Esophagus muscularis mucosa (tissue), 4 donors: Measurements from ENCODE around the gene NOL8. TPM values are rescaled to one million over a fixed set of nuclear protein-coding genes. Genes with fewer than 3 reads are reported as not detected.

Source experiments
- DNase-seq: peaks from one replicate; pipeline ENCODE4 v3.0.0-alpha.2; 2017; ENCODE audit errors: extremely low spot score
- H3K27ac ChIP-seq, 4 donors: fragments of 200-600 bp; sonication (generic); replicated peaks in 1 of 4; 1 replicate in 3 of 4; 2 replicates in 1 of 4; pipeline ENCODE4 v1.5.1; 2016 to 2019; ENCODE audit warnings: mild to moderate bottlenecking in 1 of 4
- H3K27me3 ChIP-seq, 4 donors: fragments of 200-600 bp; sonication (generic); one replicate each; pipeline versions ENCODE4 v1.5.1 to v1.6.0; 2016 to 2019
- H3K36me3 ChIP-seq, 4 donors: fragments of 200-600 bp; sonication (generic); one replicate each; pipeline ENCODE4 v1.5.1; 2016 to 2019
- H3K4me1 ChIP-seq, 4 donors: fragments of 200-600 bp; sonication (generic); one replicate each; pipeline ENCODE4 v1.5.1; 2016 to 2019
- H3K4me3 ChIP-seq, 4 donors: fragments of 200-600 bp; sonication (generic); 1 replicate in 2 of 4; 2 replicates in 2 of 4; pipeline ENCODE4 v1.5.1; 2016 to 2019; ENCODE audit warnings: mild to moderate bottlenecking in 4 of 4, moderate library complexity in 1 of 4
- H3K9me3 ChIP-seq, 4 donors: fragments of 200-600 bp; sonication (generic); 1 replicate in 3 of 4; 2 replicates in 1 of 4; pipeline ENCODE4 v1.5.1; 2016 to 2019
- EP300 ChIP-seq: sonication (generic); formaldehyde crosslinking; IDR thresholded peaks from one replicate; pipeline ENCODE4 v1.6.1; 2017; ENCODE audit warnings: antibody characterized with exemption
- POLR2A ChIP-seq: fragments of 450-650 bp; IDR thresholded peaks from one replicate; pipeline ENCODE4 v1.6.1; 2017; ENCODE audit warnings: antibody characterized with exemption, moderate library complexity, mild to moderate bottlenecking, low read depth
- POLR2AphosphoS5 ChIP-seq, 2 donors: sonication (generic); formaldehyde crosslinking; IDR thresholded peaks; one replicate each; pipeline ENCODE4 v1.6.1; 2017; ENCODE audit warnings: antibody characterized with exemption in 2 of 2
- WGBS: methylation state at CpG from one replicate; pipeline ENCODE4 v1.1.5; 2018; 5-methylcytosine and 5-hydroxymethylcytosine counted together
- intact Hi-C: fragments of 100-400 bp; cut with DNase I; formaldehyde crosslinking; loops from one replicate; pipeline ENCODE4 v1.15.1; 2023
- total RNA-seq, 4 donors: library from RNA; depleted of rRNA; stranded (reverse); fragments of >200 nt; gene quantifications; one replicate each; pipeline versions ENCODE4 v1.1.0 to v1.2.1, GENCODE V29; 2016
- TF ChIP-seq, protein P1 (sequence below), 3 experiments: fragments of 200-600 bp in 2 of 3; fragments of 450-650 bp in 1 of 3; sonication (generic) in 2 of 3; IDR thresholded peaks; one replicate each; pipeline ENCODE4 v1.5.1; 2017 to 2019; ENCODE audit warnings: antibody characterized with exemption in 3 of 3, mild to moderate bottlenecking in 2 of 3, moderate library complexity in 1 of 3

Gene NOL8
- total RNA-seq, 4 donors from 2014 or later = 17.1 to 28.2 (median 22.5) TPM

- intact Hi-C loops = no loop called here
- no peak for DNase-seq
- H3K36me3 ChIP-seq = peaks cover 77 to 100% (median 93%) of the 10 kb centered on the region in 4 donors
- H3K4me3 ChIP-seq = no peak overlapping the region
- no peak for TF ChIP-seq POLR2AphosphoS5 (IDR thresholded peaks at IDR 0.05)
- WGBS = 100% methylated on average over 1 of the region's 1 CpG
- H3K27me3 ChIP-seq = no peaks in the 10 kb centered on the region
- H3K27ac ChIP-seq = no peak overlapping the region
- no peaks in the 10 kb centered on the region for H3K9me3 ChIP-seq
- no peaks in the 10 kb centered on the region for H3K4me1 ChIP-seq
Observed at GRCh38 chr9:92279302-92279701, 45.8 kb downstream of the NOL8 start.

- TF ChIP-seq, protein P1, sequence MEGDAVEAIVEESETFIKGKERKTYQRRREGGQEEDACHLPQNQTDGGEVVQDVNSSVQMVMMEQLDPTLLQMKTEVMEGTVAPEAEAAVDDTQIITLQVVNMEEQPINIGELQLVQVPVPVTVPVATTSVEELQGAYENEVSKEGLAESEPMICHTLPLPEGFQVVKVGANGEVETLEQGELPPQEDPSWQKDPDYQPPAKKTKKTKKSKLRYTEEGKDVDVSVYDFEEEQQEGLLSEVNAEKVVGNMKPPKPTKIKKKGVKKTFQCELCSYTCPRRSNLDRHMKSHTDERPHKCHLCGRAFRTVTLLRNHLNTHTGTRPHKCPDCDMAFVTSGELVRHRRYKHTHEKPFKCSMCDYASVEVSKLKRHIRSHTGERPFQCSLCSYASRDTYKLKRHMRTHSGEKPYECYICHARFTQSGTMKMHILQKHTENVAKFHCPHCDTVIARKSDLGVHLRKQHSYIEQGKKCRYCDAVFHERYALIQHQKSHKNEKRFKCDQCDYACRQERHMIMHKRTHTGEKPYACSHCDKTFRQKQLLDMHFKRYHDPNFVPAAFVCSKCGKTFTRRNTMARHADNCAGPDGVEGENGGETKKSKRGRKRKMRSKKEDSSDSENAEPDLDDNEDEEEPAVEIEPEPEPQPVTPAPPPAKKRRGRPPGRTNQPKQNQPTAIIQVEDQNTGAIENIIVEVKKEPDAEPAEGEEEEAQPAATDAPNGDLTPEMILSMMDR (IDR thresholded peaks at IDR 0.05) = no peak
- TF ChIP-seq POLR2A (no peak), EP300 (no peak), POLR2AphosphoS5 (IDR thresholded peaks at IDR 0.05) (no peak)
- no peaks in the 10 kb centered on the region for H3K9me3 ChIP-seq
- H3K27ac ChIP-seq = no peak overlapping the region
- no peaks in the 10 kb centered on the region for H3K4me1 ChIP-seq
- intact Hi-C loops = no loop called here
- peaks cover 80 to 100% (median 93%) of the 10 kb centered on the region in 4 donors for H3K36me3 ChIP-seq
- H3K4me3 ChIP-seq = no peak overlapping the region
- WGBS = 64% methylated on average over 2 of the region's 2 CpGs
- no peak for DNase-seq
- H3K27me3 ChIP-seq = no peaks in the 10 kb centered on the region
Observed at GRCh38 chr9:92278110-92278509, 47.0 kb downstream of the NOL8 start.

DNA sequence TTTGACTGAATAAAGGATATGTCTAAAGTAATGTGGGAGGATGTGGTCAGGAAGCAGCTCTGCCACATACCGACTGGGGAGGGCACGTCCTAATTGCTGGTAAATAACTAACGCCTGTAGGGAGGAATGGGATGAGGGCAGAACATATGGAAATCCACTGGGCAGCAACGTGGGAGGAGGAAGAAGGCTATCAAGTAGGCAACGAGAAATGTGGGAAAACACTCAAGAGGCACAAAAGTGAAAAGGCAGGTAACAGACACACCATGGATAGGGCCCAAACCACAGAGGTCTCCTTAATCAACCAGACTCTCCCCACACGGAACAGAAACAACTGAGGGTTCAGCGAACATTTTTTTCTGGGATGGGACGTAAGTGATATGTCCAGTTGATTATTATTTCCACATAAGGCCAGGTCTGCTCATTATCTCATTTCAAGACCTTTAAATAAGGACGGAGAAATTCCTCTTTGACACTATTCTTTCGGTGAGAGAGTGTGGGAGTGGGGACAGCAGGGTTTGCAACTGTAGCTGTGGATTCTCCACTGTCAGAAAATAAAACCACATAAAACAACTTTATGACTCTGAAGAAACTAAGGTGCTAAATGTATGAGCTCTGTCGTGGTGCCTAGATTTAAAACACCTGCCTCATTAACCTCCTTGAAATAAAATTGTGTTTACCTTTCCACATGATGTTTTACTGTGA is 48.7 kb downstream of the NOL8 start:
- TF ChIP-seq POLR2AphosphoS5 (IDR thresholded peaks at IDR 0.05) (no peak), EP300 (no peak), POLR2A (no peak)
- TF ChIP-seq, protein P1 (IDR thresholded peaks at IDR 0.05) = no peak
- Histone ChIP-seq H3K27me3 (no peaks in the 10 kb centered on the region), H3K27ac (no peak overlapping the region), H3K9me3 (no peaks in the 10 kb centered on the region), H3K4me3 (no peak overlapping the region), H3K36me3 (peaks cover 79 to 100% (median 93%) of the 10 kb centered on the region in 4 donors), H3K4me1 (no peaks in the 10 kb centered on the region)
- WGBS = 78% methylated on average over 11 of the region's 11 CpGs
- intact Hi-C loops = no loop called here
- DNase-seq = no peak

DNA sequence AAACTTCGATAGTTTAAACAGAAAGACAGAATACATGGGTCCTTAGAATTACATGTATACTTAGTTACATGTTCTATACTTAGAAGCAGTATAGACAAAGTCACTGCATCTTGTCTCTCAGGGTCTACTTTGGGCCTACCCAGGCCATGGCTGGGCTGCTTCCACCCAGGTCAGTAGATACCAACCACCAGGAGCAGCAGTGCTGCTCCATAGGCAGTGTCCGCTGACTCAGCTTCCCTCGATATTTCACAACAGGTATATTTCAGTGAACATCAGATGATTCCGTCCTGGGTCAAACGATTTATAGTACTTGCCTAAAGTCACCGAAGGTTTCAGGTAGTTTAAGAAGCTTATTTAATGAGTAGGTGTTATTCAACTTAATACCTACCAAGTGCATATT is 49.6 kb downstream of the NOL8 start:
- Histone ChIP-seq H3K9me3 (no peaks in the 10 kb centered on the region), H3K4me3 (no peak overlapping the region), H3K27ac (no peak overlapping the region), H3K27me3 (no peaks in the 10 kb centered on the region), H3K36me3 (peaks cover 86 to 100% (median 96%) of the 10 kb centered on the region in 4 donors), H3K4me1 (no peaks in the 10 kb centered on the region)
- TF ChIP-seq, protein P1 (IDR thresholded peaks at IDR 0.05) = no peak
- no peak for TF ChIP-seq EP300
- no peak for DNase-seq
- intact Hi-C loops = no loop called here
- WGBS = 89% methylated on average over 6 of the region's 6 CpGs

GRCh38 chr9:92270511-92270910 is 54.6 kb downstream of the NOL8 start:
- Histone ChIP-seq H3K4me1 (no peaks in the 10 kb centered on the region), H3K27ac (no peak overlapping the region), H3K36me3 (peaks cover 74 to 100% (median 98%) of the 10 kb centered on the region in 4 donors), H3K4me3 (no peak overlapping the region), H3K27me3 (no peaks in the 10 kb centered on the region), H3K9me3 (no peaks in the 10 kb centered on the region)
- no peak for DNase-seq
- intact Hi-C loops = no loop called here
- WGBS = 87% methylated on average over 5 of the region's 5 CpGs
- TF ChIP-seq POLR2A = no peak
- no peak for TF ChIP-seq POLR2AphosphoS5 (IDR thresholded peaks at IDR 0.05)
- TF ChIP-seq, protein P1 (IDR thresholded peaks at IDR 0.05) = no peak
- TF ChIP-seq EP300 = no peak
